Mammary epithelial cell (primary cell): Measurements from ENCODE around the gene TELO2.

Experiments used
- CTCF ChIP-seq, 2 donors: IDR thresholded peaks in 1 of 2; conservative IDR thresholded peaks in 1 of 2; 2 replicates each; pipeline ENCODE4 v1.5.1; 2011 to 2012; ENCODE audit warnings: inconsistent platforms in 2 of 2, low read length in 2 of 2, mild to moderate bottlenecking in 2 of 2, control low read depth in 1 of 2, low read depth in 1 of 2; ENCODE audit not compliant: insufficient read depth in 1 of 2; ENCODE audit errors: extremely low read depth in 1 of 2
- EZH2 ChIP-seq: IDR thresholded peaks from 2 replicates; pipeline ENCODE4 v1.6.1; 2012; ENCODE audit warnings: low read length, inconsistent platforms, borderline replicate concordance

- TF ChIP-seq CTCF (conservative IDR thresholded peaks at IDR 0.05 in 1 of 2, IDR thresholded peaks at IDR 0.05 in 1 of 2; ENCODE audit: extremely low read depth in 1 of 2, insufficient read depth in 1 of 2, low read depth in 1 of 2, low read length in 2 of 2) (no peak), EZH2 (no peak)
Observed at GRCh38 chr16:1489077-1489476, 4.1 kb upstream of the TELO2 start.
